Mammary epithelial cell (primary cell): ENCODE measurements around the gene ABLIM3.

ENCODE experiments used
- EZH2 ChIP-seq: IDR thresholded peaks from 2 replicates; pipeline ENCODE4 v1.6.1; 2012; ENCODE audit warnings: low read length, inconsistent platforms, borderline replicate concordance
- TF ChIP-seq, protein P1 (sequence below), 2 donors: IDR thresholded peaks in 1 of 2; conservative IDR thresholded peaks in 1 of 2; 2 replicates each; pipeline ENCODE4 v1.5.1; 2011 to 2012; ENCODE audit warnings: inconsistent platforms in 2 of 2, low read length in 2 of 2, mild to moderate bottlenecking in 2 of 2, control low read depth in 1 of 2, low read depth in 1 of 2; ENCODE audit not compliant: insufficient read depth in 1 of 2; ENCODE audit errors: extremely low read depth in 1 of 2

DNA sequence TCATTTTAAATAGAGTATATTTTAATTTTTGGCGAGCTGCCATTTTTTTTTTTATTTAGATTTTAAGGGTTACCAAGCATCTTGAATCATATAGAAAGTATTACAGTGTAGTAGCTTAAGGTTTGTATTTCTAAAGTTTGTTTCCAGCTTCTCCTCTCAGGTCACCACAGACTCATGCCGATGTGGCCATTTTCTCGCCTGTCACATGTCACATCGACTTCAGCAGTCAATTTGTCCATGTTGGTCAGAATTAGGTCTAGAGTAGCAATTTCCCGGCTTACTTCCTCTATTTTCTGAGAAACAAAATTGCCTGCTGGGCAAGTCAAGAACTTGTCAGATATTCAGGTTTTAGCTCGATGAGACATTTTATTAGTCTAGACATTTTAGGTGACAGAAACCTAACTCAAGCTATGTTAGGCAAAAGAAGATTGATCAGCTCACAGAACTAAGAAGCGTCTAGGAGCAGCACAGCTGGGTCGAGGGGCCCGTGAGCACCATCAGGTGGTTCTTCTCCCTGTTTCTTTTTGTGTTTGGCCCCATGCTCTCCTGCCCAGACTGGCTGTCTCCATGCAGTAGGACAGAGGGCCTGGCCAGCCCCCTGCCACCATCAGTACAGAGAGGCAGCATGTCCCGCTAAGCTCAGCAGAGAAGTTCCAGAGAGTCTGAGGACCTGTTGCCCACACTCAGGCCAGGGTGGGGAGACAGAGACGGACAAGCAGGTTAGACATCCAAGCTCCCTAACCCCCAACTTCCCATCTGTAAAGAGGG is 82.0 kb downstream of the ABLIM3 start:
- TF ChIP-seq, protein P1, sequence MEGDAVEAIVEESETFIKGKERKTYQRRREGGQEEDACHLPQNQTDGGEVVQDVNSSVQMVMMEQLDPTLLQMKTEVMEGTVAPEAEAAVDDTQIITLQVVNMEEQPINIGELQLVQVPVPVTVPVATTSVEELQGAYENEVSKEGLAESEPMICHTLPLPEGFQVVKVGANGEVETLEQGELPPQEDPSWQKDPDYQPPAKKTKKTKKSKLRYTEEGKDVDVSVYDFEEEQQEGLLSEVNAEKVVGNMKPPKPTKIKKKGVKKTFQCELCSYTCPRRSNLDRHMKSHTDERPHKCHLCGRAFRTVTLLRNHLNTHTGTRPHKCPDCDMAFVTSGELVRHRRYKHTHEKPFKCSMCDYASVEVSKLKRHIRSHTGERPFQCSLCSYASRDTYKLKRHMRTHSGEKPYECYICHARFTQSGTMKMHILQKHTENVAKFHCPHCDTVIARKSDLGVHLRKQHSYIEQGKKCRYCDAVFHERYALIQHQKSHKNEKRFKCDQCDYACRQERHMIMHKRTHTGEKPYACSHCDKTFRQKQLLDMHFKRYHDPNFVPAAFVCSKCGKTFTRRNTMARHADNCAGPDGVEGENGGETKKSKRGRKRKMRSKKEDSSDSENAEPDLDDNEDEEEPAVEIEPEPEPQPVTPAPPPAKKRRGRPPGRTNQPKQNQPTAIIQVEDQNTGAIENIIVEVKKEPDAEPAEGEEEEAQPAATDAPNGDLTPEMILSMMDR (conservative IDR thresholded peaks at IDR 0.05 in 1 of 2, IDR thresholded peaks at IDR 0.05 in 1 of 2; ENCODE audit: extremely low read depth in 1 of 2, insufficient read depth in 1 of 2, low read depth in 1 of 2, low read length in 2 of 2), result no peak
- TF ChIP-seq EZH2, result no peak
